Thyroid gland (tissue), 4 donors: ENCODE measurements around the gene PRM3.

ENCODE experiments used
- CTCF ChIP-seq, 6 experiments: fragments of 200-600 bp in 3 of 6; fragments of 450-650 bp in 3 of 6; sonication (generic) in 3 of 6; IDR thresholded peaks; one replicate each; pipeline ENCODE4 v1.5.1; 2016 to 2019; ENCODE audit warnings: antibody characterized with exemption in 6 of 6, mild to moderate bottlenecking in 2 of 6, inconsistent platforms in 1 of 6, moderate library complexity in 1 of 6
- POLR2A ChIP-seq, 2 donors: fragments of 450-650 bp; IDR thresholded peaks; one replicate each; pipeline ENCODE4 v1.6.1; 2017; ENCODE audit warnings: antibody characterized with exemption in 2 of 2, mild to moderate bottlenecking in 2 of 2, moderate library complexity in 1 of 2

GRCh38 chr16:11306997-11307638, 33.7 kb upstream of the PRM3 start:
- no peak for TF ChIP-seq CTCF (IDR thresholded peaks at IDR 0.05)
- TF ChIP-seq POLR2A (IDR thresholded peaks at IDR 0.05) = no peak
